PC-9 (cell line): ENCODE data around the gene NR1H4.

ENCODE experiments used
- EZH2 ChIP-seq: fragments of 200-600 bp; sonication (generic); IDR thresholded peaks from 2 replicates; pipeline ENCODE4 v1.8.0; 2017; ENCODE audit warnings: antibody characterized with exemption, low read depth
- TF ChIP-seq, protein P1 (sequence below): fragments of 200-600 bp; sonication (generic); conservative IDR thresholded peaks from 2 replicates; pipeline ENCODE4 v1.6.1; 2017; ENCODE audit warnings: mixed run types, antibody characterized with exemption, mild to moderate bottlenecking, moderate library complexity

DNA sequence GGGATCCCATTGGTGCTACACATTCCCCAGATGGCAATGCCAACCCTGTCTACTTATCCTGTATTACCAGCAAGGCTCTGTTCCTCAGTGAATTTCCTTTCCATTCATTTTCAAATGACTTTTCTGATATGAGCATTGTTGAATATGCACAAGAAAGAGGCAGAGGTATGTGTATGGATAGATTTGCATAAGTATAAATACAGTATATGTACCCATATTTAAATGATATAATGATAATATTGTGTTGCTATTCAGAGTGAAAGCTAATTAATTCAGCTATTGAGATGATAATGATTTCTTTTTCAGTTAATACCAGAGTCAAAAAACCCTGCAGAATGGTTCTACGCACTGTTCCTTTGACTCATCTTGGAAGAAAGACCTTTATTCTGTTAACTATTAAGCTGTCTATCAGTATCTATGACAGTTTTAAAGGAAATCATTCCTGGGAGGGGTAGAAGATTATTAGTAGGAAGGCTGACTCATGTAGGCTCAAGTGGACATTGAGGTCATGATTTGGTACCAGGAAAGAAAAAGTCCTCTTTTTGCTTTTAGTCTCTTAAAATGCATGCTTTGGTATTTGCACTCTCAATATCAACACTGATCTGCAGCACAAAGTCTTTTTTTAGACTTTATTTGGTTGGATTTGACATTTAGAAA, 54.9 kb downstream of the NR1H4 start:
- TF ChIP-seq, protein P1, sequence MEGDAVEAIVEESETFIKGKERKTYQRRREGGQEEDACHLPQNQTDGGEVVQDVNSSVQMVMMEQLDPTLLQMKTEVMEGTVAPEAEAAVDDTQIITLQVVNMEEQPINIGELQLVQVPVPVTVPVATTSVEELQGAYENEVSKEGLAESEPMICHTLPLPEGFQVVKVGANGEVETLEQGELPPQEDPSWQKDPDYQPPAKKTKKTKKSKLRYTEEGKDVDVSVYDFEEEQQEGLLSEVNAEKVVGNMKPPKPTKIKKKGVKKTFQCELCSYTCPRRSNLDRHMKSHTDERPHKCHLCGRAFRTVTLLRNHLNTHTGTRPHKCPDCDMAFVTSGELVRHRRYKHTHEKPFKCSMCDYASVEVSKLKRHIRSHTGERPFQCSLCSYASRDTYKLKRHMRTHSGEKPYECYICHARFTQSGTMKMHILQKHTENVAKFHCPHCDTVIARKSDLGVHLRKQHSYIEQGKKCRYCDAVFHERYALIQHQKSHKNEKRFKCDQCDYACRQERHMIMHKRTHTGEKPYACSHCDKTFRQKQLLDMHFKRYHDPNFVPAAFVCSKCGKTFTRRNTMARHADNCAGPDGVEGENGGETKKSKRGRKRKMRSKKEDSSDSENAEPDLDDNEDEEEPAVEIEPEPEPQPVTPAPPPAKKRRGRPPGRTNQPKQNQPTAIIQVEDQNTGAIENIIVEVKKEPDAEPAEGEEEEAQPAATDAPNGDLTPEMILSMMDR: no peak
- no peak for TF ChIP-seq EZH2
